Testis (tissue), 3 donors: ENCODE measurements around the gene SMAP1. TPM values are rescaled to one million over a fixed set of nuclear protein-coding genes. Genes with fewer than 3 reads are reported as not detected.

Experiments used
- DNase-seq: peaks from one replicate; pipeline ENCODE4 v3.0.0-alpha.2; 2019
- H3K27ac ChIP-seq, 2 donors: fragments of 200-600 bp; sonication (generic); one replicate each; pipeline ENCODE4 v1.5.1; 2019
- H3K27me3 ChIP-seq: fragments of 200-600 bp; sonication (generic); one replicate; pipeline ENCODE4 v1.5.1; 2019
- H3K36me3 ChIP-seq: fragments of 200-600 bp; sonication (generic); one replicate; pipeline ENCODE4 v1.5.1; 2017; ENCODE audit warnings: low read depth; ENCODE audit errors: missing control alignments
- H3K4me1 ChIP-seq: fragments of 200-600 bp; sonication (generic); one replicate; pipeline ENCODE4 v1.5.1; 2019
- H3K4me3 ChIP-seq, 2 donors: fragments of 200-600 bp; sonication (generic); one replicate each; pipeline ENCODE4 v1.5.1; 2017 to 2019
- H3K9me3 ChIP-seq: fragments of 200-600 bp; sonication (generic); one replicate; pipeline ENCODE4 v1.5.1; 2017
- POLR2A ChIP-seq: fragments of 450-650 bp; IDR thresholded peaks from one replicate; pipeline ENCODE4 v1.6.1; 2017; ENCODE audit warnings: antibody characterized with exemption, mild to moderate bottlenecking, moderate library complexity
- WGBS, 2 donors: methylation state at CpG; one replicate each; pipeline ENCODE4 v1.1.5; 2018; 5-methylcytosine and 5-hydroxymethylcytosine counted together
- intact Hi-C: fragments of 100-400 bp; cut with DNase I; formaldehyde crosslinking; loops from one replicate; pipeline ENCODE4 v1.15.1; 2023; ENCODE audit warnings: low total_unique reads
- polyA plus RNA-seq: library from polyadenylated mRNA; stranded (reverse); fragments of 350-450 nt; fragmentation: Illumina TruSeq; extraction: RNeasy Lipid Tissue Mini Kit (QIAGEN cat#74804); gene quantifications from one replicate; pipeline ENCODE4 v1.2.3, GENCODE V29; 2014; ENCODE audit warnings: low read depth, low replicate concordance; ENCODE audit not compliant: insufficient read depth
- total RNA-seq, 2 donors: library from RNA; depleted of rRNA; stranded (reverse); fragments of >200 nt; gene quantifications; one replicate each; pipeline ENCODE4 v1.2.3, GENCODE V29; 2016
- TF ChIP-seq, protein P1 (sequence below), 3 experiments: fragments of 450-650 bp in 2 of 3; fragments of 200-600 bp in 1 of 3; sonication (generic) in 1 of 3; IDR thresholded peaks; one replicate each; pipeline ENCODE4 v1.5.1; 2016 to 2019; ENCODE audit warnings: antibody characterized with exemption in 3 of 3, mild to moderate bottlenecking in 2 of 3, moderate library complexity in 1 of 3

The SMAP1 gene
- total and polyA plus RNA-seq, 3 donors from 2014 or later, result 36.1 to 43.3 (median 41.6) TPM

DNA sequence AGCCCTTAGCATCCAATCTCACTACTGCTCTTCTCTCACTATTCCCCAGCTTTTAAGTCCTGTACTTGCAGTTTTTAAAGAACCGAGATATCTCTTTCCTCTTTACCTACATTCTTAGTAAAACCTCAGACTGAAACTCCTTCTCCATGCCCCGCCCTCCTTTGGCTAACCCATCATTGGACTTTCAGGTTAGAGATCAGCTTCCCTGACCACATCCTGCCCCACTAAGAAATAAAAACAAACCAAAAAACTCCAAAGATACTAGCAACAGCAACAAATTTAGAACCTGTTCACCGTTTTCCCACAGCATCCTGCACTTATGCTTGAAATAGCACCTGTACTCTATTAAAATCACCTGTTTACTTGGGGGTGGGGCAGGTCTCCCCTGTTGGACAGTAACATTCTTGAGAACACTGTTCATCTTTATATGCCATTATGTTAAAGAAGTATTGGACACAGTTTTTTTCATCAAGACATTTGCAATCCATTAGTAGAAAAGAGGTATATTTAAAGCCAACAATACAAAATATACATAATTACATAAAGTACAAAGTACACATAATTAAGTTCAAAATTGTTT is 16.3 kb upstream of the SMAP1 start:
- Histone ChIP-seq H3K27ac (no peak overlapping the region), H3K36me3 (no peaks in the 10 kb centered on the region), H3K27me3 (no peaks in the 10 kb centered on the region), H3K4me1 (no peaks in the 10 kb centered on the region), H3K9me3 (no peaks in the 10 kb centered on the region), H3K4me3 (no peak overlapping the region)
- intact Hi-C loops, result no loop called here
- DNase-seq, result no peak
- no peak for TF ChIP-seq POLR2A
- TF ChIP-seq, protein P1, sequence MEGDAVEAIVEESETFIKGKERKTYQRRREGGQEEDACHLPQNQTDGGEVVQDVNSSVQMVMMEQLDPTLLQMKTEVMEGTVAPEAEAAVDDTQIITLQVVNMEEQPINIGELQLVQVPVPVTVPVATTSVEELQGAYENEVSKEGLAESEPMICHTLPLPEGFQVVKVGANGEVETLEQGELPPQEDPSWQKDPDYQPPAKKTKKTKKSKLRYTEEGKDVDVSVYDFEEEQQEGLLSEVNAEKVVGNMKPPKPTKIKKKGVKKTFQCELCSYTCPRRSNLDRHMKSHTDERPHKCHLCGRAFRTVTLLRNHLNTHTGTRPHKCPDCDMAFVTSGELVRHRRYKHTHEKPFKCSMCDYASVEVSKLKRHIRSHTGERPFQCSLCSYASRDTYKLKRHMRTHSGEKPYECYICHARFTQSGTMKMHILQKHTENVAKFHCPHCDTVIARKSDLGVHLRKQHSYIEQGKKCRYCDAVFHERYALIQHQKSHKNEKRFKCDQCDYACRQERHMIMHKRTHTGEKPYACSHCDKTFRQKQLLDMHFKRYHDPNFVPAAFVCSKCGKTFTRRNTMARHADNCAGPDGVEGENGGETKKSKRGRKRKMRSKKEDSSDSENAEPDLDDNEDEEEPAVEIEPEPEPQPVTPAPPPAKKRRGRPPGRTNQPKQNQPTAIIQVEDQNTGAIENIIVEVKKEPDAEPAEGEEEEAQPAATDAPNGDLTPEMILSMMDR (IDR thresholded peaks at IDR 0.05), result no peak
- 87 to 92% methylated on average over 3 of the region's 3 CpGs for WGBS, 2 donors

DNA sequence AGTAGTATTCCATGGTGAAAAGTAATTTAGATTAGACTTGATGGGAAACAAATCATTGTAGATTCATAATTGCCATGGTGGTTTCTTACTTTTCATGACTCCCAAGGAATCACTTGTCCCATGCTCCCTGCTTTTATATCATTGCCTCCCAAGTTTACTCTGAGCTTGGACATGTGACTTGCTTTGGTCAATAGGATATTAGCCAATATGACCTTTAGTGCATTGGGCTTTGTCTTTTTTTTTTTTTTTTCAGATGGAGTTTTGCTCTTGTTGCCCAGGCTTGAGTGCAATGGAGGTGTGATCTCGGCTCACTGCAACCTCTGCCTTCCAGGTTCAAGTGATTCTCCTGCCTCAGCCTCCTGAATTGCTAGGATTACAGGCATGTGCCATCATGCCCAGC is 15.5 kb upstream of the SMAP1 start:
- Histone ChIP-seq H3K27me3 (no peaks in the 10 kb centered on the region), H3K4me3 (no peak overlapping the region), H3K4me1 (no peaks in the 10 kb centered on the region), H3K27ac (no peak overlapping the region), H3K36me3 (no peaks in the 10 kb centered on the region), H3K9me3 (no peaks in the 10 kb centered on the region)
- 100% methylated on average over 1 of the region's 1 CpG for WGBS, 2 donors
- DNase-seq, result no peak
- intact Hi-C loops, result no loop called here
- TF ChIP-seq, protein P1 (IDR thresholded peaks at IDR 0.05), result no peak

DNA sequence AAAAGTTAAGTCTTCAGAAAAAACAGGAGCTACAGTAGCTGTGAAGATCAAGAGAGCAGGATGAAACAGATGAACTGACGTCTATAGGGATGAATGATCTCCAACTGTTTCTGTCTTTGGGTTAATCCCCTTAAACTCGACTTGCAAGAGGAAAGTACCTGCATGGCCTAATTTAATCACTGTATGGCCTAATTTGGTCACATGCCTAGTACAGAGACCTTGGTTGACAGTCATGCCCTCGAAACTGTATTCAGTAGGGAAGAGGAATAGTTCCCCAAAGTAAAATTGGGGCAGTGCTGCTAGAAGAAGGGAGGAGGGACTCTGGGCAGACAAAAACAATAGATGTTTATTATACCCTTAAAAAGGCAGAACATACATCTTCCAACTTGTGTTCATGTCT is 10.0 kb upstream of the SMAP1 start:
- Histone ChIP-seq H3K36me3 (no peaks in the 10 kb centered on the region), H3K9me3 (no peaks in the 10 kb centered on the region), H3K4me1 (no peaks in the 10 kb centered on the region), H3K27ac (no peak overlapping the region), H3K4me3 (no peak overlapping the region), H3K27me3 (no peaks in the 10 kb centered on the region)
- DNase-seq, result no peak
- intact Hi-C loops, result no loop called here
- WGBS, 2 donors, result 78 to 80% methylated on average over 3 of the region's 3 CpGs
- TF ChIP-seq POLR2A, result no peak
- TF ChIP-seq, protein P1 (IDR thresholded peaks at IDR 0.05), result no peak

- Histone ChIP-seq H3K4me3 (no peak overlapping the region), H3K27me3 (no peaks in the 10 kb centered on the region), H3K9me3 (no peaks in the 10 kb centered on the region), H3K4me1 (no peaks in the 10 kb centered on the region), H3K36me3 (no peaks in the 10 kb centered on the region), H3K27ac (no peak overlapping the region)
- DNase-seq, result no peak
- WGBS, 2 donors, result 82 to 83% methylated on average over 5 to 6 of the region's 6 CpGs
- TF ChIP-seq, protein P1 (IDR thresholded peaks at IDR 0.05), result no peak
- no peak for TF ChIP-seq POLR2A
- intact Hi-C loops, result no loop called here
Observed at GRCh38 chr6:70663881-70664466, 3.7 kb upstream of the SMAP1 start.

DNA sequence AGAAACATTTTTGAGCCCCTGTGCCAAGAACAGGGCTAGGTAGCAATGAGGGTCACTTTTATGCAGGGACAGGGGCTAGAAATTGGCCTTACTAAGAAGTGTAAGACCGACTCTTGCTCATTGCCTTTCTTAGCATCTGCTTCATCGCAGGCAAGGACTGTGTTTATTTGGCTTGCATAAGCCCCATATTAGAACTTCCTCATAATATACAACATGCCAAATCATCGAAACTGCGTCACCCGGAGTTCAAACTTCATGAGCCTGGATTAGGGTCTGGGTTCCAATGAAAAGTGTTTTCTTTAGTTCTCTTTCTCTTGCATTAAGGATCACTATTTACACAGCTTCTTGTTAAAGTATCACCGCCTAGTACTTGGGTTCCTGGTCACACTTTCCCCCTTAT is 977 bp upstream of the SMAP1 start:
- intact Hi-C loops, result no loop called here
- H3K9me3 ChIP-seq, result no peaks in the 10 kb centered on the region
- whole genome bisulfite sequencing, 2 donors, result 70 to 74% methylated on average over 6 of the region's 6 CpGs
- H3K27ac ChIP-seq, result peak overlapping the region; percentile 92 to 94
- H3K27me3 ChIP-seq, result no peaks in the 10 kb centered on the region
- TF ChIP-seq, protein P1 (IDR thresholded peaks at IDR 0.05), result no peak
- no peak for TF ChIP-seq POLR2A
- H3K4me3 ChIP-seq, result peak overlapping the region in 1 of 2 donors; percentile 86
- H3K4me1 ChIP-seq, result no peaks in the 10 kb centered on the region
- DNase-seq, result no peak
- no peaks in the 10 kb centered on the region for H3K36me3 ChIP-seq
